Measurements from ENCODE around the gene CA11. TPM values are rescaled to one million over a fixed set of nuclear protein-coding genes. Genes with fewer than 3 reads are reported as not detected.
A peak's percentile ranks its signal among the peaks of the same experiment; 100 is the strongest.

The CA11 gene
- total and polyA plus RNA-seq, 8 donors: 2.6 to 15.2 (median 5.6) TPM

GRCh38 chr19:48639483-48640375 lies 6.3 kb downstream of the CA11 start:
- H3K4me1 ChIP-seq: peaks cover 6 to 10% (median 8%) of the 10 kb centered on the region in 3 donors
- H3K4me3 ChIP-seq: no peak overlapping the region
- TF ChIP-seq, protein P1, sequence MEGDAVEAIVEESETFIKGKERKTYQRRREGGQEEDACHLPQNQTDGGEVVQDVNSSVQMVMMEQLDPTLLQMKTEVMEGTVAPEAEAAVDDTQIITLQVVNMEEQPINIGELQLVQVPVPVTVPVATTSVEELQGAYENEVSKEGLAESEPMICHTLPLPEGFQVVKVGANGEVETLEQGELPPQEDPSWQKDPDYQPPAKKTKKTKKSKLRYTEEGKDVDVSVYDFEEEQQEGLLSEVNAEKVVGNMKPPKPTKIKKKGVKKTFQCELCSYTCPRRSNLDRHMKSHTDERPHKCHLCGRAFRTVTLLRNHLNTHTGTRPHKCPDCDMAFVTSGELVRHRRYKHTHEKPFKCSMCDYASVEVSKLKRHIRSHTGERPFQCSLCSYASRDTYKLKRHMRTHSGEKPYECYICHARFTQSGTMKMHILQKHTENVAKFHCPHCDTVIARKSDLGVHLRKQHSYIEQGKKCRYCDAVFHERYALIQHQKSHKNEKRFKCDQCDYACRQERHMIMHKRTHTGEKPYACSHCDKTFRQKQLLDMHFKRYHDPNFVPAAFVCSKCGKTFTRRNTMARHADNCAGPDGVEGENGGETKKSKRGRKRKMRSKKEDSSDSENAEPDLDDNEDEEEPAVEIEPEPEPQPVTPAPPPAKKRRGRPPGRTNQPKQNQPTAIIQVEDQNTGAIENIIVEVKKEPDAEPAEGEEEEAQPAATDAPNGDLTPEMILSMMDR (IDR thresholded peaks at IDR 0.05): no peak
- ATAC-seq: no peak
- whole genome bisulfite sequencing, 2 donors: 59 to 66% methylated on average over 33 of the region's 33 CpGs
- no peak overlapping the region for H3K27ac ChIP-seq
- FAIRE-seq: no peak
- intact Hi-C loops (cut with DNase I): loop anchor here in 1 of 3 donors (10.0 kb wide), 1 partner anchor 205 kb away; no protein-coding TSS in a partner anchor
- DNase-seq: peak in 3 of 6 donors; percentile 48 to 71 (median 58)
- no peaks in the 10 kb centered on the region for H3K9me3 ChIP-seq
- no peaks in the 10 kb centered on the region for H3K27me3 ChIP-seq
- H3K36me3 ChIP-seq: no peaks in the 10 kb centered on the region

GRCh38 chr19:48638831-48639381 lies 7.1 kb downstream of the CA11 start:
- DNase-seq (peak in 5 of 6 donors; percentile 53 to 79 (median 64)), FAIRE-seq (no peak), ATAC-seq (no peak)
- TF ChIP-seq, protein P1 (IDR thresholded peaks at IDR 0.05): no peak
- Histone ChIP-seq H3K4me1 (peaks cover 10 to 16% (median 11%) of the 10 kb centered on the region in 3 donors), H3K27me3 (no peaks in the 10 kb centered on the region), H3K4me3 (no peak overlapping the region), H3K9me3 (no peaks in the 10 kb centered on the region), H3K27ac (peak overlapping the region in 3 of 4 donors; percentile 49 to 97 (median 90)), H3K36me3 (no peaks in the 10 kb centered on the region)
- intact Hi-C loops (cut with DNase I): no loop called here
- WGBS, 2 donors: 75 to 80% methylated on average over 16 of the region's 16 CpGs

DNA sequence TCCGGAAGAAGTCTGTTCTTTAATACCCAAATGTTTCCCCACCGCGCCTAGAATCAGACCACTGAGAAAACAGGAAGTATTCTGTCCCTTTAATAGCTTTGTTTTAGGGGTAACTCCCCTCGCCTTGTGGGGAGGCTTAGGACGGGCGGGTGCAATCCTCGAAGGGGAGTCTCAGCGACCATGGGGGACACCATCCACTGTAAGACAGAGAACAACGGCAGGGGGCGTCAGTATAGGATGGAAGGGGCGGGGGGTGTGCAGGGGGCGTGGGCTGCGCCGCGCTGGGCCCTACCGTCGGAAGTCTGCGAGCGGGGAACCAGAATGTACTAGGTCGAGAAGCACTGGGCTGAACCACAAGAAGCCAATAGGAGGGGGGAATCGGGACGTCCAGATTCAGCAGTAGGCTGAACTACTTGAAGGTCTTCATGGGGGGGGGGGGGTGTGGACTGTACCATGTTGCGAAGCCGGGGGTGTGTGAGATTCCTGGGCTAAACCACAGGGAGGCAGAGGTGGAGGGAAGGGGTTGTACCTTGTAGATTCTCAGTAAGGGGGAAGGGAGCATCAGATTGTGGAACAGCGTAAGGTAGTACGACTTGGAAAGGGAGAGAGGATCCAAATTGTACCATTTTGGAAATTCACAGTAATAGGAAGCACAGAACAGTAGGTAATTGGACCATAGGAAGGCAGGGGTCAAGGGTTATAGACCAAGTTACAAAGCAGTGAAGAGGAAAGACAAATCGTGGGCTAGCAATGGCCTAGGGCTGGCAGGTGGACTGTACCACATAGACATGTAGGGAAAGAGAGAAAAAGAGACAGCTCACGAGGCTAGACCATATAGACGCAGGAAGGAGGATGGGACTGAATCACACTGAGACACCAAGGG lies 7.8 kb downstream of the CA11 start:
- FAIRE-seq: no peak
- 7 to 8% methylated on average over 27 to 29 of the region's 29 CpGs for WGBS, 2 donors
- peak; percentile 83 to 95 (median 90) for DNase-seq
- intact Hi-C loops (cut with DNase I): no loop called here
- Histone ChIP-seq H3K4me1 (peaks cover 17 to 23% (median 18%) of the 10 kb centered on the region in 3 donors), H3K27ac (peak overlapping the region; percentile 90 to 97 (median 92)), H3K9me3 (no peaks in the 10 kb centered on the region), H3K4me3 (peak overlapping the region in 3 of 4 donors; percentile 30 to 84 (median 75)), H3K27me3 (no peaks in the 10 kb centered on the region), H3K36me3 (no peaks in the 10 kb centered on the region)
- ATAC-seq: peak; percentile 52 to 62 (median 58)
- TF ChIP-seq, protein P1 (IDR thresholded peaks at IDR 0.05): no peak

GRCh38 chr19:48637449-48637947 lies 8.5 kb downstream of the CA11 start:
- Histone ChIP-seq H3K4me1 (peaks cover 18 to 24% (median 21%) of the 10 kb centered on the region in 3 donors), H3K27ac (peak overlapping the region; percentile 90 to 97 (median 92)), H3K27me3 (no peaks in the 10 kb centered on the region), H3K36me3 (no peaks in the 10 kb centered on the region), H3K4me3 (peak overlapping the region; percentile 33 to 84 (median 68)), H3K9me3 (no peaks in the 10 kb centered on the region)
- TF ChIP-seq, protein P1 (IDR thresholded peaks at IDR 0.05): no peak
- peak; percentile 80 for FAIRE-seq
- intact Hi-C loops (cut with DNase I): no loop called here
- DNase-seq: peak; percentile 95 to 100 (median 99)
- 0 to 1% methylated on average over 36 to 38 of the region's 38 CpGs for WGBS, 2 donors
- ATAC-seq: peak; percentile 67 to 76 (median 74)

Measured in pancreas (tissue), 10 donors.